ENCODE data around the gene KAZN. TPM values are rescaled to one million over a fixed set of nuclear protein-coding genes. Genes with fewer than 3 reads are reported as not detected.

Gene KAZN
- polyA plus RNA-seq, 1 donor (not counting 4 experiments of a cell fraction or from before 2014, with no cell fraction given), result 5.9 TPM

GRCh38 chr1:14969006-14969405, 370.5 kb downstream of the KAZN start:
- Histone ChIP-seq H3K4me2 (ENCODE audit: control insufficient read depth, extremely low read depth, insufficient read depth, low read depth, low read length) (peak overlapping the region; percentile 1), H3K79me2 (ENCODE audit: control insufficient read depth, insufficient read depth, low read length) (peaks cover 35% of the 10 kb centered on the region)
- no peak for TF ChIP-seq EZH2 (IDR thresholded peaks at IDR 0.05; ENCODE audit: low read length)
- TF ChIP-seq, protein P1, sequence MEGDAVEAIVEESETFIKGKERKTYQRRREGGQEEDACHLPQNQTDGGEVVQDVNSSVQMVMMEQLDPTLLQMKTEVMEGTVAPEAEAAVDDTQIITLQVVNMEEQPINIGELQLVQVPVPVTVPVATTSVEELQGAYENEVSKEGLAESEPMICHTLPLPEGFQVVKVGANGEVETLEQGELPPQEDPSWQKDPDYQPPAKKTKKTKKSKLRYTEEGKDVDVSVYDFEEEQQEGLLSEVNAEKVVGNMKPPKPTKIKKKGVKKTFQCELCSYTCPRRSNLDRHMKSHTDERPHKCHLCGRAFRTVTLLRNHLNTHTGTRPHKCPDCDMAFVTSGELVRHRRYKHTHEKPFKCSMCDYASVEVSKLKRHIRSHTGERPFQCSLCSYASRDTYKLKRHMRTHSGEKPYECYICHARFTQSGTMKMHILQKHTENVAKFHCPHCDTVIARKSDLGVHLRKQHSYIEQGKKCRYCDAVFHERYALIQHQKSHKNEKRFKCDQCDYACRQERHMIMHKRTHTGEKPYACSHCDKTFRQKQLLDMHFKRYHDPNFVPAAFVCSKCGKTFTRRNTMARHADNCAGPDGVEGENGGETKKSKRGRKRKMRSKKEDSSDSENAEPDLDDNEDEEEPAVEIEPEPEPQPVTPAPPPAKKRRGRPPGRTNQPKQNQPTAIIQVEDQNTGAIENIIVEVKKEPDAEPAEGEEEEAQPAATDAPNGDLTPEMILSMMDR (optimal IDR thresholded peaks at IDR 0.05 in 1 of 3, IDR thresholded peaks at IDR 0.05 in 1 of 3, conservative IDR thresholded peaks at IDR 0.05 in 1 of 3; ENCODE audit: extremely low read depth in 1 of 3, insufficient read depth in 2 of 3, low read length in 3 of 3), result no peak

GRCh38 chr1:14970115-14970798, 371.8 kb downstream of the KAZN start:
- no peaks in the 10 kb centered on the region for H3K27me3 ChIP-seq (ENCODE audit: control insufficient read depth, extremely low read depth, insufficient read depth, low read length)
- no peak overlapping the region for H3K27ac ChIP-seq (ENCODE audit: control insufficient read depth, insufficient read depth, low read length)
- no peaks in the 10 kb centered on the region for H3K9me1 ChIP-seq (ENCODE audit: control insufficient read depth, extremely low read depth, insufficient read depth, low read length)
- H3K36me3 ChIP-seq (ENCODE audit: control insufficient read depth in 2 of 2, extremely low read depth in 1 of 2, insufficient read depth in 2 of 2, low read length in 2 of 2), result peaks cover 0 to 12% of the 10 kb centered on the region in 2 experiments
- dilution Hi-C loops (cut with MboI; ENCODE audit: extremely low pct_ligation_motif_present, low sequenced_read_pairs), result no loop called here
- H3K4me2 ChIP-seq (ENCODE audit: control insufficient read depth, extremely low read depth, insufficient read depth, low read depth, low read length), result no peak overlapping the region
- no peaks in the 10 kb centered on the region for H4K20me1 ChIP-seq (ENCODE audit: control insufficient read depth, extremely low read depth, insufficient read depth, low read length)
- peaks cover 36% of the 10 kb centered on the region for H3K79me2 ChIP-seq (ENCODE audit: control insufficient read depth, insufficient read depth, low read length)
- FAIRE-seq (peak; percentile 81), DNase-seq (ENCODE audit: low read depth, low spot score) (peak; percentile 48)
- no peak overlapping the region for H3K9ac ChIP-seq (ENCODE audit: control insufficient read depth, extremely low read depth, insufficient read depth, low read length)
- TF ChIP-seq, protein P1 (optimal IDR thresholded peaks at IDR 0.05 in 1 of 3, IDR thresholded peaks at IDR 0.05 in 1 of 3, conservative IDR thresholded peaks at IDR 0.05 in 1 of 3; ENCODE audit: extremely low read depth in 1 of 3, insufficient read depth in 2 of 3, low read length in 3 of 3), result no peak
- TF ChIP-seq EZH2 (IDR thresholded peaks at IDR 0.05; ENCODE audit: low read length), result no peak
- peaks cover 9% of the 10 kb centered on the region for H3K4me1 ChIP-seq (ENCODE audit: control insufficient read depth, extremely low read depth, insufficient read depth, low read length)
- H3K9me3 ChIP-seq (ENCODE audit: control insufficient read depth, low read depth, low read length), result no peaks in the 10 kb centered on the region
- no peak overlapping the region for H2AFZ ChIP-seq (ENCODE audit: control insufficient read depth, low read length)
- H3K4me3 ChIP-seq (ENCODE audit: control insufficient read depth in 2 of 3, extremely low read depth in 1 of 3, insufficient read depth in 2 of 3, low read depth in 1 of 3, low read length in 3 of 3), result no peak overlapping the region

More at GRCh38 chr1:14969006-14969405, 370.5 kb downstream of the KAZN start:
- Histone ChIP-seq H4K20me1 (ENCODE audit: control insufficient read depth, extremely low read depth, insufficient read depth, low read length) (no peaks in the 10 kb centered on the region), H2AFZ (ENCODE audit: control insufficient read depth, low read length) (no peak overlapping the region), H3K4me3 (ENCODE audit: control insufficient read depth in 2 of 3, extremely low read depth in 1 of 3, insufficient read depth in 2 of 3, low read depth in 1 of 3, low read length in 3 of 3) (no peak overlapping the region), H3K9ac (ENCODE audit: control insufficient read depth, extremely low read depth, insufficient read depth, low read length) (no peak overlapping the region), H3K9me1 (ENCODE audit: control insufficient read depth, extremely low read depth, insufficient read depth, low read length) (no peaks in the 10 kb centered on the region), H3K27ac (ENCODE audit: control insufficient read depth, insufficient read depth, low read length) (peak overlapping the region; percentile 29), H3K4me1 (ENCODE audit: control insufficient read depth, extremely low read depth, insufficient read depth, low read length) (peaks cover 9% of the 10 kb centered on the region), H3K27me3 (ENCODE audit: control insufficient read depth, extremely low read depth, insufficient read depth, low read length) (no peaks in the 10 kb centered on the region), H3K36me3 (ENCODE audit: control insufficient read depth in 2 of 2, extremely low read depth in 1 of 2, insufficient read depth in 2 of 2, low read length in 2 of 2) (peaks cover 0 to 19% of the 10 kb centered on the region in 2 experiments), H3K9me3 (ENCODE audit: control insufficient read depth, low read depth, low read length) (no peaks in the 10 kb centered on the region)
- dilution Hi-C loops (cut with MboI; ENCODE audit: extremely low pct_ligation_motif_present, low sequenced_read_pairs), result no loop called here
- FAIRE-seq (no peak), DNase-seq (ENCODE audit: low read depth, low spot score) (no peak)
